Mucosa of descending colon (tissue), 3 donors: ENCODE data around the gene SDK2. TPM values are rescaled to one million over a fixed set of nuclear protein-coding genes. Genes with fewer than 3 reads are reported as not detected.

Source experiments
- ATAC-seq: fragments of 200-7000 bp; cut with Tn5 transposase; one replicate; pipeline ENCODE4 v1.9.1; 2020; ENCODE audit warnings: mild to moderate bottlenecking, moderate library complexity
- DNase-seq, 3 donors: peaks; one replicate each; pipeline ENCODE4 v3.0.0-alpha.2; 2020
- H3K36me3 ChIP-seq: fragments of 200-600 bp; one replicate; pipeline ENCODE4 v1.8.0; 2021; ENCODE audit warnings: low read depth, mild to moderate bottlenecking
- H3K4me1 ChIP-seq: fragments of 200-600 bp; one replicate; pipeline ENCODE4 v1.8.0; 2021; ENCODE audit warnings: low read depth, mild to moderate bottlenecking
- H3K4me3 ChIP-seq: fragments of 200-600 bp; one replicate; pipeline ENCODE4 v1.8.0; 2021; ENCODE audit warnings: mild to moderate bottlenecking
- H3K9me3 ChIP-seq: fragments of 200-600 bp; one replicate; pipeline ENCODE4 v1.8.0; 2021; ENCODE audit warnings: mild to moderate bottlenecking
- intact Hi-C, 2 donors: fragments of 100-400 bp; cut with DNase I in 1 of 2; cut with micrococcal nuclease in 1 of 2; formaldehyde crosslinking; loops; one replicate each; pipeline versions ENCODE4 v1.11.0 to v1.11.1; 2022; cut with DNase I, micrococcal nuclease
- total RNA-seq, 3 donors: library from RNA; stranded (reverse); fragmentation: NEBNext Ultra II Directional in 2 of 3; extraction: Animal tissue kit (Norgen Biotek cat#: 25700) in 2 of 3; gene quantifications; one replicate each; pipeline versions ENCODE4 v1.2.1 to v1.2.4, GENCODE V29; 2021 to 2023
- TF ChIP-seq, protein P1 (sequence below): fragments of 200-600 bp; IDR thresholded peaks from one replicate; pipeline ENCODE4 v1.8.0; 2022; ENCODE audit warnings: antibody characterized with exemption, mild to moderate bottlenecking
- donor health status: DM: no; HTN: no; CAD: no; lungs with moderate emphysema.
- donor health status: DM: no; HTN: no; CAD: no.
- donor health status: DM: no; HTN: yes; CAD: no.

SDK2 gene
- total RNA-seq, 3 donors from 2014 or later, result 1.2 to 1.6 (median 1.3) TPM

GRCh38 chr17:73412914-73413313 is 231.3 kb downstream of the SDK2 start:
- TF ChIP-seq, protein P1, sequence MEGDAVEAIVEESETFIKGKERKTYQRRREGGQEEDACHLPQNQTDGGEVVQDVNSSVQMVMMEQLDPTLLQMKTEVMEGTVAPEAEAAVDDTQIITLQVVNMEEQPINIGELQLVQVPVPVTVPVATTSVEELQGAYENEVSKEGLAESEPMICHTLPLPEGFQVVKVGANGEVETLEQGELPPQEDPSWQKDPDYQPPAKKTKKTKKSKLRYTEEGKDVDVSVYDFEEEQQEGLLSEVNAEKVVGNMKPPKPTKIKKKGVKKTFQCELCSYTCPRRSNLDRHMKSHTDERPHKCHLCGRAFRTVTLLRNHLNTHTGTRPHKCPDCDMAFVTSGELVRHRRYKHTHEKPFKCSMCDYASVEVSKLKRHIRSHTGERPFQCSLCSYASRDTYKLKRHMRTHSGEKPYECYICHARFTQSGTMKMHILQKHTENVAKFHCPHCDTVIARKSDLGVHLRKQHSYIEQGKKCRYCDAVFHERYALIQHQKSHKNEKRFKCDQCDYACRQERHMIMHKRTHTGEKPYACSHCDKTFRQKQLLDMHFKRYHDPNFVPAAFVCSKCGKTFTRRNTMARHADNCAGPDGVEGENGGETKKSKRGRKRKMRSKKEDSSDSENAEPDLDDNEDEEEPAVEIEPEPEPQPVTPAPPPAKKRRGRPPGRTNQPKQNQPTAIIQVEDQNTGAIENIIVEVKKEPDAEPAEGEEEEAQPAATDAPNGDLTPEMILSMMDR, result no peak
- H3K4me1 ChIP-seq, result no peaks in the 10 kb centered on the region
- ATAC-seq, result no peak
- no peak for DNase-seq
- intact Hi-C loops, result no loop called here
- H3K9me3 ChIP-seq, result no peaks in the 10 kb centered on the region
- H3K36me3 ChIP-seq, result no peaks in the 10 kb centered on the region
- H3K4me3 ChIP-seq, result no peak overlapping the region

DNA sequence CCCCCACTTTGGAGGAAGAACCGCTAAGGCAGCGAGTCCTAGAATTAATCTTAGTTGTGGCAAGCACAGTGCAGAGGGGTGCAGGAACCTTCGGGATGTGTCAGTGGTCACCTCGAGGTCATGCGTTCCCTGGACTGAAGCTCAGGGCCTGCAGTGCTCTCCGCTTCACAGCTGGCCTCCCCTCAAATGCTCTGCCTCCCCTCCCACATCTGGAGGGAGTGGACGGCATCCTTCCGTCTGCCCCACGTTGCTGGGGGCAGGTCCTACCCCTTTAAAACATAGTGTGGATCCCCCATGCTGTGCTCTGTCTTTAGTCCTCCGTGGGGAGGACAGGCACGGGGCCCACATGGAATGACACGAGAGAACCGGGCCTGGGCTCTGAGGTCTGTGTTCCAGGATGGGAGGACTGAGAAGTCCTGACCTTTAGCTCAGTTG is 232.9 kb downstream of the SDK2 start:
- H3K9me3 ChIP-seq, result no peaks in the 10 kb centered on the region
- H3K4me1 ChIP-seq, result no peaks in the 10 kb centered on the region
- intact Hi-C loops, result no loop called here
- DNase-seq (no peak), ATAC-seq (no peak)
- TF ChIP-seq, protein P1, result no peak
- no peaks in the 10 kb centered on the region for H3K36me3 ChIP-seq
- no peak overlapping the region for H3K4me3 ChIP-seq

GRCh38 chr17:73410586-73411312 is 233.5 kb downstream of the SDK2 start:
- H3K36me3 ChIP-seq, result no peaks in the 10 kb centered on the region
- intact Hi-C loops, result no loop called here
- H3K9me3 ChIP-seq, result no peaks in the 10 kb centered on the region
- TF ChIP-seq, protein P1, result no peak
- DNase-seq (no peak), ATAC-seq (no peak)
- H3K4me3 ChIP-seq, result no peak overlapping the region
- no peaks in the 10 kb centered on the region for H3K4me1 ChIP-seq

- intact Hi-C loops, result no loop called here
- TF ChIP-seq, protein P1, result no peak
- Histone ChIP-seq H3K36me3 (no peaks in the 10 kb centered on the region), H3K9me3 (no peaks in the 10 kb centered on the region), H3K4me1 (no peaks in the 10 kb centered on the region), H3K4me3 (no peak overlapping the region)
- DNase-seq, result no peak
- no peak for ATAC-seq
Observed at GRCh38 chr17:73404246-73404645, 240.0 kb downstream of the SDK2 start.

- ATAC-seq (no peak), DNase-seq (no peak)
- Histone ChIP-seq H3K36me3 (no peaks in the 10 kb centered on the region), H3K4me1 (no peaks in the 10 kb centered on the region), H3K9me3 (no peaks in the 10 kb centered on the region), H3K4me3 (no peak overlapping the region)
- intact Hi-C loops, result no loop called here
- TF ChIP-seq, protein P1, result no peak
Observed at GRCh38 chr17:73402466-73402865, 241.8 kb downstream of the SDK2 start.
